GM12875 (cell line): ENCODE measurements around the gene PLET1.

ENCODE experiments used
- H3K4me3 ChIP-seq: one replicate; pipeline ENCODE4 v1.5.1; 2011; ENCODE audit warnings: low read depth, low read length, control low read depth
- CTCF ChIP-seq: IDR thresholded peaks from 2 replicates; pipeline ENCODE4 v1.5.1; 2011; ENCODE audit warnings: low read depth, mild to moderate bottlenecking, control low read depth, inconsistent platforms, low read length, moderate library complexity, borderline replicate concordance; ENCODE audit not compliant: insufficient read depth

PLET1 gene

GRCh38 chr11:112247201-112247600, 13.5 kb downstream of the PLET1 start:
- TF ChIP-seq CTCF: no peak
- no peak overlapping the region for H3K4me3 ChIP-seq

- TF ChIP-seq CTCF: no peak
These were observed 19.2 kb downstream of the PLET1 start for GRCh38 chr11:112241486-112241885.

GRCh38 chr11:112238041-112238440, 22.6 kb downstream of the PLET1 start:
- no peak overlapping the region for H3K4me3 ChIP-seq
- TF ChIP-seq CTCF: no peak

More at GRCh38 chr11:112241486-112241885, 19.2 kb downstream of the PLET1 start:
- H3K4me3 ChIP-seq: no peak overlapping the region

- TF ChIP-seq CTCF: no peak
- no peak overlapping the region for H3K4me3 ChIP-seq
These were observed 23.2 kb downstream of the PLET1 start for GRCh38 chr11:112237451-112237850.

- no peak for TF ChIP-seq CTCF
- no peak overlapping the region for H3K4me3 ChIP-seq
These were observed 24.8 kb downstream of the PLET1 start for GRCh38 chr11:112235750-112236390.

- TF ChIP-seq CTCF: no peak
- no peak overlapping the region for H3K4me3 ChIP-seq
These were observed 28.7 kb downstream of the PLET1 start for GRCh38 chr11:112231952-112232351.

GRCh38 chr11:112229746-112230433, 30.8 kb downstream of the PLET1 start:
- no peak overlapping the region for H3K4me3 ChIP-seq
- TF ChIP-seq CTCF: no peak
